CD4-positive, alpha-beta T cell (primary cell): ENCODE data around the gene EIF5A. TPM values are rescaled to one million over a fixed set of nuclear protein-coding genes. Genes with fewer than 3 reads are reported as not detected.

Experiments
- ATAC-seq: fragments of 200-7000 bp; cut with Tn5 transposase; one replicate; pipeline ENCODE4 v1.10.0; 2022; ENCODE audit warnings: mild to moderate bottlenecking; ENCODE audit not compliant: poor library complexity
- CTCF ChIA-PET: fragments of 350-600 bp; sonication (Branson Sonifier 250); formaldehyde crosslinking; loops from one replicate; lab custom pipeline; 2021; ENCODE audit warnings: antibody characterized with exemption, inconsistent platforms; lab: Charles Lee
- POLR2A ChIA-PET: fragments of 350-600 bp; sonication (Branson Sonifier 250); formaldehyde crosslinking; loops from one replicate; lab custom pipeline; 2021; ENCODE audit warnings: antibody characterized with exemption, inconsistent platforms; lab: Charles Lee
- DNase-seq, 14 experiments: peaks; one replicate each; pipeline ENCODE4 v3.0.0-alpha.2; 2013 to 2020; ENCODE audit warnings: mixed read lengths in 2 of 14
- H3K27ac ChIP-seq, 2 donors: one replicate each; pipeline versions ENCODE4 v1.5.1 to v1.7.0; 2013; ENCODE audit warnings: low read length in 2 of 2, low read depth in 1 of 2, mild to moderate bottlenecking in 1 of 2
- H3K27me3 ChIP-seq, 2 experiments: 1 replicate in 1 of 2; 2 replicates in 1 of 2; pipeline versions ENCODE4 v1.6.1 to v1.7.0; 2013; ENCODE audit warnings: low read length in 2 of 2, control low read depth in 1 of 2, mild to moderate bottlenecking in 1 of 2, moderate library complexity in 1 of 2; ENCODE audit not compliant: insufficient read depth in 2 of 2, control insufficient read depth in 1 of 2
- H3K36me3 ChIP-seq: one replicate; pipeline ENCODE4 v1.6.1; 2013; ENCODE audit warnings: low read length, control low read depth; ENCODE audit not compliant: insufficient read depth
- H3K4me1 ChIP-seq: one replicate; pipeline ENCODE4 v1.6.1; 2013; ENCODE audit warnings: low read length, control low read depth; ENCODE audit not compliant: insufficient read depth
- H3K4me3 ChIP-seq: one replicate; pipeline ENCODE4 v1.5.1; 2013; ENCODE audit warnings: mild to moderate bottlenecking, low read length, moderate library complexity
- H3K9me3 ChIP-seq, 2 experiments: 1 replicate in 1 of 2; 2 replicates in 1 of 2; pipeline versions ENCODE4 v1.6.1 to v1.7.0; 2013; ENCODE audit warnings: low read length in 2 of 2, mild to moderate bottlenecking in 2 of 2, control low read depth in 1 of 2, moderate library complexity in 1 of 2; ENCODE audit not compliant: control insufficient read depth in 1 of 2, insufficient read depth in 1 of 2
- H3K27ac Mint-ChIP-seq: one replicate; pipeline ENCODE4 v1.8.0; 2020; ENCODE audit warnings: mixed read lengths
- H3K27me3 Mint-ChIP-seq: one replicate; pipeline ENCODE4 v1.8.0; 2021; ENCODE audit warnings: mixed read lengths
- H3K36me3 Mint-ChIP-seq: one replicate; pipeline ENCODE4 v1.8.0; 2021; ENCODE audit warnings: low read depth, mixed read lengths
- H3K4me1 Mint-ChIP-seq: one replicate; pipeline ENCODE4 v1.8.0; 2021; ENCODE audit warnings: low read depth, mixed read lengths
- H3K4me3 Mint-ChIP-seq: one replicate; pipeline ENCODE4 v1.8.0; 2020; ENCODE audit warnings: mild to moderate bottlenecking, mixed read lengths
- H3K9me3 Mint-ChIP-seq: one replicate; pipeline ENCODE4 v1.8.0; 2020; ENCODE audit warnings: mixed read lengths
- CTCF ChIP-seq: fragments of 200-600 bp; IDR thresholded peaks from one replicate; pipeline ENCODE4 v1.8.0; 2022; ENCODE audit warnings: antibody characterized with exemption, mild to moderate bottlenecking
- intact Hi-C, 2 experiments: fragments of 100-400 bp; cut with DNase I in 1 of 2; cut with micrococcal nuclease in 1 of 2; formaldehyde crosslinking; loops; one replicate each; pipeline versions ENCODE4 v1.15.1 to v1.9.0; 2023 to 2025; cut with DNase I, micrococcal nuclease
- total RNA-seq, 174 experiments: library from RNA in 2 of 174; stranded (reverse) in 2 of 174; gene quantifications; one replicate each; pipeline ENCODE4 v1.2.3 and lab custom pipeline; 2021 to 2026

Gene EIF5A
- total RNA-seq, 2 experiments from 2014 or later: 471 to 480 TPM

GRCh38 chr17:7307686-7308624 is 527 bp downstream of the EIF5A start:
- ATAC-seq: no peak
- H3K36me3 ChIP-seq: peaks cover 38% of the 10 kb centered on the region
- ChIA-PET POLR2A (interaction anchor here (0.8 to 4.1 kb wide), 8 partner anchors 11 to 176 kb away, joined by 3 to 52 read pairs (median 6); partner anchors contain the start of genes ACAP1, GABARAP, NEURL4 and POLR2A), CTCF (interaction anchor here (1.2 to 1.5 kb wide), 2 partner anchors 11 to 22 kb away, joined by 4 read pairs; partner anchors contain the start of gene NEURL4)
- H3K4me1 Mint-ChIP-seq: peaks cover 51% of the 10 kb centered on the region
- peaks cover 47% of the 10 kb centered on the region for H3K4me1 ChIP-seq
- H3K9me3 ChIP-seq: no peaks in the 10 kb centered on the region
- no peaks in the 10 kb centered on the region for H3K27me3 Mint-ChIP-seq
- H3K4me3 Mint-ChIP-seq: peak overlapping the region; percentile 92
- no peaks in the 10 kb centered on the region for H3K27me3 ChIP-seq
- peak overlapping the region; percentile 98 for H3K27ac Mint-ChIP-seq
- H3K36me3 Mint-ChIP-seq: peaks cover 56% of the 10 kb centered on the region
- peak overlapping the region; percentile 76 for H3K4me3 ChIP-seq
- peak; percentile 31 to 86 (median 57) for DNase-seq
- peak overlapping the region; percentile 97 to 99 for H3K27ac ChIP-seq
- no peaks in the 10 kb centered on the region for H3K9me3 Mint-ChIP-seq
- intact Hi-C loops: loop anchor here (1.0 to 5.0 kb wide), 6 partner anchors 56 to 265 kb away; partner anchors contain the start of genes ELP5 (in 2 of the 2), CTDNEP1 (in 1 of the 2), FGF11 (in 1 of the 2) and POLR2A (in 1 of the 2)
- TF ChIP-seq CTCF: no peak

DNA sequence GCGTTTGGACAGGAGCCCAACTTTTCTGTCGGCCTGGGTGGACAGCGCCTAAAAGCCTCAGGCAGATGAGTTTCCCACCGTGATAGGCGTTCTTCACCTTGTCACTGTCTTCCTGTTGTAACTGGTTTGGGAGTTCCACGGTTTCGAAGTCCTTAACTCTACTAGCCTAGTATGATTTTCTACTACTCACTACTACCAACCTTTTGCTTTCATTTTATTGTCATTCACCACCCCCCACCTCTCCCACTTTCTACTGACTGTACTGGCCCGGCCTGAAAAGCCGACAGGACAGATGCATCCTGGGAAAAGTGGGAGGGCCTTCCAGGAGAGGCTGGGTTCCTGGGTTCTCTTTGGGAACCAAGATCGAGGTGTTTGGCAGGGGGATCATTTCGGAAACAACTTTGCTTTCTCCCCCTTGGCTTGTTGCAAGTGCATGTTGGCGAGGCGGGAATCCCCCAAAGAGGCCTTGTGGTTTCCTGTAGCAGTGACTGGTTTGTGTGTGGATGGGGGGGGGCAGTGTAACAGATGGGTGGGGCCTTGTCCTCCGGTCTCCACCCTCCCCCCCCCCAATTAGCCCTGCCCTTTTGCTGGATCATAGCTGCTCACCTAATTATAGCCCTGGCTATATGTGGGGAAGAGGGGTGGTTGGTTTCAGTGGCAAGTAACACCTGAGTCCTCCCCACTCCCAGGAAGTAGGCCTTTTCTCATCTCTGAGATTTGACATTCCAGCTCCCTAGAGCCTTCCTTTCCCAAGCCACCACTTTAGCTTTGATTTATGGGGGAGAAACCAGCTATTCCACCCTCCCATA is 1.4 kb downstream of the EIF5A start:
- DNase-seq (peak; percentile 74 to 98 (median 80)), ATAC-seq (peak; percentile 37)
- no peak for TF ChIP-seq CTCF
- intact Hi-C loops: loop anchor here (5.0 kb wide), 4 partner anchors 57 to 173 kb away; partner anchors contain the start of genes CTDNEP1 (in 1 of the 2), ELP5 (in 1 of the 2), FGF11 (in 1 of the 2) and POLR2A (in 1 of the 2)
- no peaks in the 10 kb centered on the region for H3K27me3 Mint-ChIP-seq
- no peaks in the 10 kb centered on the region for H3K9me3 ChIP-seq
- no peaks in the 10 kb centered on the region for H3K9me3 Mint-ChIP-seq
- H3K27ac ChIP-seq: peak overlapping the region; percentile 97 to 99
- peaks cover 60% of the 10 kb centered on the region for H3K4me1 Mint-ChIP-seq
- peak overlapping the region; percentile 92 for H3K4me3 Mint-ChIP-seq
- H3K4me3 ChIP-seq: peak overlapping the region; percentile 76
- H3K27ac Mint-ChIP-seq: peak overlapping the region; percentile 98
- peaks cover 47% of the 10 kb centered on the region for H3K36me3 ChIP-seq
- no peaks in the 10 kb centered on the region for H3K27me3 ChIP-seq
- ChIA-PET CTCF (interaction anchor here (1.2 to 1.5 kb wide), 4 partner anchors 12 to 28 kb away, joined by 3 to 4 read pairs (median 4); partner anchors contain the start of genes ACAP1 and NEURL4), POLR2A (interaction anchor here (0.6 to 4.1 kb wide), 15 partner anchors 12 to 914 kb away, joined by 3 to 52 read pairs (median 4); partner anchors contain the start of genes ACAP1, CTDNEP1, GABARAP and MPDU1)
- H3K4me1 ChIP-seq: peaks cover 56% of the 10 kb centered on the region
- peaks cover 65% of the 10 kb centered on the region for H3K36me3 Mint-ChIP-seq
